ENCODE results near the gene SH2D2A. TPM values are rescaled to one million over a fixed set of nuclear protein-coding genes. Genes with fewer than 3 reads are reported as not detected.

The SH2D2A gene
- total and polyA plus RNA-seq, 2 donors (not counting 1 experiment from before 2014, with no cell fraction given) = 0.73 to 2.1 TPM

- Histone ChIP-seq H3K9me3 (ENCODE audit: control extremely low read depth in 1 of 3, control insufficient read depth in 2 of 3, insufficient read depth in 1 of 3, low read length in 2 of 3) (no peaks in the 10 kb centered on the region), H3K4me3 (ENCODE audit: control extremely low read depth in 1 of 5, extremely low read depth in 1 of 5, insufficient read depth in 1 of 5, low read depth in 2 of 5, low read length in 4 of 5) (no peak overlapping the region), H3K9ac (ENCODE audit: low read length) (no peak overlapping the region), H4K20me1 (ENCODE audit: control insufficient read depth, insufficient read depth, low read length, poor library complexity, severe bottlenecking) (peaks cover 24% of the 10 kb centered on the region), H3K79me2 (ENCODE audit: control insufficient read depth, insufficient read depth, low read length) (peaks cover 3% of the 10 kb centered on the region), H3K4me1 (ENCODE audit: control insufficient read depth in 2 of 2, insufficient read depth in 2 of 2, low read length in 2 of 2) (no peaks in the 10 kb centered on the region), H3K36me3 (replicated peaks in 1 of 2; ENCODE audit: control extremely low read depth in 1 of 2, control insufficient read depth in 1 of 2, extremely low read depth in 1 of 2, insufficient read depth in 2 of 2, low read length in 1 of 2) (peaks cover 11 to 89% of the 10 kb centered on the region in 2 experiments), H3K4me2 (replicated peaks; ENCODE audit: low read depth, low read length, poor library complexity, severe bottlenecking) (no peak overlapping the region), H2AFZ (ENCODE audit: insufficient read depth, low read depth, low read length, poor library complexity, severe bottlenecking) (no peak overlapping the region), H3K27ac (ENCODE audit: low read length in 2 of 2) (no peak overlapping the region), H3K27me3 (replicated peaks in 1 of 4; ENCODE audit: control extremely low read depth in 1 of 4, control insufficient read depth in 3 of 4, insufficient read depth in 4 of 4, low read length in 3 of 4) (no peaks in the 10 kb centered on the region)
- ATAC-seq (ENCODE audit: low read depth) (no peak), DNase-seq (no peak)
- POLR2A ChIA-PET = interaction anchor here (0.6 kb wide), 1 partner anchor 11 kb away, joined by 4 read pairs; no protein-coding TSS in a partner anchor
- Mint-ChIP-seq H3K27me3 (no peaks in the 10 kb centered on the region), H3K9me3 (ENCODE audit: insufficient read depth) (no peaks in the 10 kb centered on the region), H3K4me1 (peaks cover 5% of the 10 kb centered on the region), H3K4me3 (no peak overlapping the region), H3K27ac (no peak overlapping the region)
- TF ChIP-seq EZH2 (IDR thresholded peaks at IDR 0.05; ENCODE audit: borderline replicate concordance, insufficient read depth, low read depth, low read length, poor library complexity, severe bottlenecking) = no peak
- no peak for TF ChIP-seq CTCF (IDR thresholded peaks at IDR 0.05)
- 95% methylated on average over 4 of the region's 5 CpGs for WGBS (ENCODE audit: insufficient coverage)
- CTCF ChIA-PET = interaction anchor here (0.9 to 5.9 kb wide), 7 partner anchors 10 to 95 kb away, joined by 3 to 45 read pairs (median 5); partner anchors contain the start of gene NTRK1
- intact Hi-C loops (cut with micrococcal nuclease) = no loop called here
These were observed 21.3 kb downstream of the SH2D2A start for GRCh38 chr1:156795374-156795733.

GRCh38 chr1:156794506-156795373 lies 21.9 kb downstream of the SH2D2A start:
- no peak for ATAC-seq (ENCODE audit: low read depth)
- H3K4me1 Mint-ChIP-seq = peaks cover 5% of the 10 kb centered on the region
- TF ChIP-seq CTCF (IDR thresholded peaks at IDR 0.05) (no peak), EZH2 (IDR thresholded peaks at IDR 0.05; ENCODE audit: borderline replicate concordance, insufficient read depth, low read depth, low read length, poor library complexity, severe bottlenecking) (no peak)
- ChIA-PET CTCF (interaction anchor here (0.7 to 5.9 kb wide), 7 partner anchors 10 to 1334 kb away, joined by 3 to 45 read pairs (median 5); partner anchors contain the start of gene NTRK1), POLR2A (interaction anchor here (0.6 kb wide), 2 partner anchors 11 to 1487 kb away, joined by 4 to 5 read pairs; no protein-coding TSS in a partner anchor)
- no peak overlapping the region for H3K4me2 ChIP-seq (replicated peaks; ENCODE audit: low read depth, low read length, poor library complexity, severe bottlenecking)
- 81% methylated on average over 3 of the region's 7 CpGs for WGBS (ENCODE audit: insufficient coverage)
- H3K79me2 ChIP-seq (ENCODE audit: control insufficient read depth, insufficient read depth, low read length) = peaks cover 3% of the 10 kb centered on the region
- no peak overlapping the region for H2AFZ ChIP-seq (ENCODE audit: insufficient read depth, low read depth, low read length, poor library complexity, severe bottlenecking)
- no peak overlapping the region for H3K27ac ChIP-seq (ENCODE audit: low read length in 2 of 2)
- no peaks in the 10 kb centered on the region for H3K9me3 Mint-ChIP-seq (ENCODE audit: insufficient read depth)
- intact Hi-C loops (cut with micrococcal nuclease) = no loop called here
- H3K27me3 ChIP-seq (replicated peaks in 1 of 4; ENCODE audit: control extremely low read depth in 1 of 4, control insufficient read depth in 3 of 4, insufficient read depth in 4 of 4, low read length in 3 of 4) = no peaks in the 10 kb centered on the region
- no peaks in the 10 kb centered on the region for H3K27me3 Mint-ChIP-seq
- H3K9ac ChIP-seq (ENCODE audit: low read length) = no peak overlapping the region
- no peak overlapping the region for H3K4me3 Mint-ChIP-seq
- H3K27ac Mint-ChIP-seq = no peak overlapping the region
- H4K20me1 ChIP-seq (ENCODE audit: control insufficient read depth, insufficient read depth, low read length, poor library complexity, severe bottlenecking) = peaks cover 24% of the 10 kb centered on the region
- H3K9me3 ChIP-seq (ENCODE audit: control extremely low read depth in 1 of 3, control insufficient read depth in 2 of 3, insufficient read depth in 1 of 3, low read length in 2 of 3) = no peaks in the 10 kb centered on the region
- peaks cover 11 to 82% of the 10 kb centered on the region in 2 experiments for H3K36me3 ChIP-seq (replicated peaks in 1 of 2; ENCODE audit: control extremely low read depth in 1 of 2, control insufficient read depth in 1 of 2, extremely low read depth in 1 of 2, insufficient read depth in 2 of 2, low read length in 1 of 2)
- no peaks in the 10 kb centered on the region for H3K4me1 ChIP-seq (ENCODE audit: control insufficient read depth in 2 of 2, insufficient read depth in 2 of 2, low read length in 2 of 2)
- no peak for DNase-seq
- no peak overlapping the region for H3K4me3 ChIP-seq (ENCODE audit: control extremely low read depth in 1 of 5, extremely low read depth in 1 of 5, insufficient read depth in 1 of 5, low read depth in 2 of 5, low read length in 4 of 5)

Measured in B cell (primary cell).